ENCODE results near the gene WRAP53.

Gene WRAP53

GRCh38 chr17:7667656-7668406, 20.4 kb upstream of the WRAP53 start:
- no peak overlapping the region for H3K4me3 ChIP-seq (ENCODE audit: low read depth, low read length)
- no peak for TF ChIP-seq CTCF (IDR thresholded peaks at IDR 0.05; ENCODE audit: low read depth, low read length)

- no peak overlapping the region for H3K4me3 ChIP-seq (ENCODE audit: low read depth, low read length)
- no peak for TF ChIP-seq CTCF (IDR thresholded peaks at IDR 0.05; ENCODE audit: low read depth, low read length)
These were observed 19.8 kb upstream of the WRAP53 start for GRCh38 chr17:7668482-7668881.

GRCh38 chr17:7673239-7673638, 15.0 kb upstream of the WRAP53 start:
- H3K4me3 ChIP-seq (ENCODE audit: low read depth, low read length): no peak overlapping the region
- peak; percentile 27; the same call in 1 of the 2 replicates for TF ChIP-seq CTCF (IDR thresholded peaks at IDR 0.05; ENCODE audit: low read depth, low read length)

GRCh38 chr17:7674934-7675333, 13.3 kb upstream of the WRAP53 start:
- H3K4me3 ChIP-seq (ENCODE audit: low read depth, low read length): no peak overlapping the region
- no peak for TF ChIP-seq CTCF (IDR thresholded peaks at IDR 0.05; ENCODE audit: low read depth, low read length)

GRCh38 chr17:7676533-7676932, 11.7 kb upstream of the WRAP53 start:
- H3K4me3 ChIP-seq (ENCODE audit: low read depth, low read length): no peak overlapping the region
- TF ChIP-seq CTCF (IDR thresholded peaks at IDR 0.05; ENCODE audit: low read depth, low read length): no peak

GRCh38 chr17:7677388-7678067, 10.7 kb upstream of the WRAP53 start:
- H3K4me3 ChIP-seq (ENCODE audit: low read depth, low read length): no peak overlapping the region
- TF ChIP-seq CTCF (IDR thresholded peaks at IDR 0.05; ENCODE audit: low read depth, low read length): no peak

- TF ChIP-seq CTCF (IDR thresholded peaks at IDR 0.05; ENCODE audit: low read depth, low read length): no peak
- peak overlapping the region; percentile 75 for H3K4me3 ChIP-seq (ENCODE audit: low read depth, low read length)
These were observed 3.3 kb upstream of the WRAP53 start for GRCh38 chr17:7684851-7685532.
